Lower lobe of right lung (tissue), 2 donors: ENCODE measurements around the gene PTPRN2. TPM values are rescaled to one million over a fixed set of nuclear protein-coding genes. Genes with fewer than 3 reads are reported as not detected.

Experiments used
- ATAC-seq, 2 donors: fragments of 200-7000 bp; cut with Tn5 transposase; one replicate each; pipeline ENCODE4 v1.9.1; 2020 to 2022; ENCODE audit warnings: mild to moderate bottlenecking in 2 of 2, moderate library complexity in 2 of 2
- DNase-seq: peaks from one replicate; pipeline ENCODE4 v3.0.0-alpha.2; 2020
- H3K27ac ChIP-seq: fragments of 200-600 bp; one replicate; pipeline ENCODE4 v1.8.0; 2022
- H3K27me3 ChIP-seq: fragments of 200-600 bp; one replicate; pipeline ENCODE4 v1.8.0; 2022; ENCODE audit warnings: low read depth
- H3K36me3 ChIP-seq: fragments of 200-600 bp; one replicate; pipeline ENCODE4 v1.8.0; 2022; ENCODE audit warnings: mild to moderate bottlenecking
- H3K4me1 ChIP-seq: fragments of 200-600 bp; one replicate; pipeline ENCODE4 v1.8.0; 2022
- H3K4me3 ChIP-seq: fragments of 200-600 bp; one replicate; pipeline ENCODE4 v1.8.0; 2022; ENCODE audit warnings: mild to moderate bottlenecking
- H3K9me3 ChIP-seq: fragments of 200-600 bp; one replicate; pipeline ENCODE4 v1.8.0; 2022
- intact Hi-C: fragments of 100-400 bp; cut with DNase I; formaldehyde crosslinking; loops from one replicate; pipeline ENCODE4 v1.11.0; 2022
- total RNA-seq: library from RNA; stranded (reverse); fragmentation: NEBNext Ultra II Directional; extraction: Animal tissue kit (Norgen Biotek cat#: 25700); gene quantifications from one replicate; pipeline ENCODE4 v1.2.1, GENCODE V29; 2021
- TF ChIP-seq, protein P1 (sequence below): fragments of 200-600 bp; IDR thresholded peaks from one replicate; pipeline ENCODE4 v1.8.0; 2022; ENCODE audit warnings: antibody characterized with exemption, mild to moderate bottlenecking
- donor health status: DM: no; HTN: yes; CAD: no; lungs with severe emphysema.

The PTPRN2 gene
- total RNA-seq, 1 donor from 2014 or later, result 6.8 TPM

DNA sequence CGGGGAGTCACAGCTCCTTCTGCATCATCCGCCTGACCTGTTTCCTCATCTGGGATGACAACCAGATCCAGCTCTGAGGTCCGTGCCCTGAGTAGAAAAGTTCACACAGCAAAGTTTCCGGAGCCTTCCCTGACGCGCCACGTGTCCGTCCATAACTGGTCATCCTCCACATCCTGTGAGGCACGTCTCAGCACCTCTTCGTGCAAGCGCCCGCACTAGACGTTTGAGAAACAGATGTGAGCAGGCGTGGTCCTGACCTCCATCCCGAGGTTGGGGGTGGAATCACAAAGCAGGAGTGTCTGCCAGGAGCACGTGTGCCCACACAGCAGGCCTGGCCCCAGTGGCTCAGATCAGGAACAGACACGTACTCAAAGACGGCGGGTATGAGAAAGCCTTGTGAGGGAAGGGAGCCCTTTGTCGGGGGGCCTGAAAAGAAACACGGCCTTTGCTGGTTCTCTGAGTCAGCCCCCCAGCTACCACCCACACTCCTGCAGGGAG, 730.0 kb downstream of the PTPRN2 start:
- Histone ChIP-seq H3K27ac (no peak overlapping the region), H3K27me3 (no peaks in the 10 kb centered on the region), H3K36me3 (no peaks in the 10 kb centered on the region), H3K9me3 (no peaks in the 10 kb centered on the region), H3K4me1 (no peaks in the 10 kb centered on the region), H3K4me3 (no peak overlapping the region)
- intact Hi-C loops, result no loop called here
- no peak for ATAC-seq
- TF ChIP-seq, protein P1, sequence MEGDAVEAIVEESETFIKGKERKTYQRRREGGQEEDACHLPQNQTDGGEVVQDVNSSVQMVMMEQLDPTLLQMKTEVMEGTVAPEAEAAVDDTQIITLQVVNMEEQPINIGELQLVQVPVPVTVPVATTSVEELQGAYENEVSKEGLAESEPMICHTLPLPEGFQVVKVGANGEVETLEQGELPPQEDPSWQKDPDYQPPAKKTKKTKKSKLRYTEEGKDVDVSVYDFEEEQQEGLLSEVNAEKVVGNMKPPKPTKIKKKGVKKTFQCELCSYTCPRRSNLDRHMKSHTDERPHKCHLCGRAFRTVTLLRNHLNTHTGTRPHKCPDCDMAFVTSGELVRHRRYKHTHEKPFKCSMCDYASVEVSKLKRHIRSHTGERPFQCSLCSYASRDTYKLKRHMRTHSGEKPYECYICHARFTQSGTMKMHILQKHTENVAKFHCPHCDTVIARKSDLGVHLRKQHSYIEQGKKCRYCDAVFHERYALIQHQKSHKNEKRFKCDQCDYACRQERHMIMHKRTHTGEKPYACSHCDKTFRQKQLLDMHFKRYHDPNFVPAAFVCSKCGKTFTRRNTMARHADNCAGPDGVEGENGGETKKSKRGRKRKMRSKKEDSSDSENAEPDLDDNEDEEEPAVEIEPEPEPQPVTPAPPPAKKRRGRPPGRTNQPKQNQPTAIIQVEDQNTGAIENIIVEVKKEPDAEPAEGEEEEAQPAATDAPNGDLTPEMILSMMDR, result no peak
- no peak for DNase-seq

DNA sequence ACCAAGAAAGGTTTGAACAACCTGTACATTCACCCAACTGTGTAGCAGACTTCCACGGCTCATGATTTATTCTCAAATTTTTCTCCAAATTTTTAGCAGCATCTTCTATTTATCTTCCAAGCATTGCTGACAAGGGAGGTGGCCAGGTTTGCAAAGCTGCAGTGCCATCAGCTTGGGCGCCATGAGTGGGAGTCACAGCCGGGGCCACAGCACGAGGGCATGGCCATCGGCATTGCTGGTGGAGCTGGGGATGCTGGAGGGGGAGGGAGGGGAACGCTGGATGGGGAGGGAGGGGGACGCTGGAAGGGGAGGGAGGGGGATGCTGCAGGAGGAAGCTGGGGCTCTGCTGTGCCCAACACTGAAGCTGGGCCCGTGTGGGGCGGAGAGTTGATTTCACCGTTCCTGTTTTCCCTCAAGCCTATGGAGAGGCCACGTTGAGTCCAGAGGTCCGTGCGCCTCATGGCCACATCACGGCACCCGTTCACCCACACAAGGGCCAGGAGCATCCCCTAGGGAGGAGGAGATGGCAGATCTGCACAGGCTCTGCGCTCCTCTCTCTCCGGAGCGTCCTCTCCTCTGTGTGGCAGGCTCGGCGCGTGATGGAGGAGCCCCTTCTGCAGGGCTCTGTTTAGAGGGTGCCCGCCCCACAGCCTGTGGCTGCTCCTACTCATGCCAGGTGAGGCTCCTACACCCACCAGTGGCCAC, 730.6 kb downstream of the PTPRN2 start:
- ATAC-seq (no peak), DNase-seq (no peak)
- intact Hi-C loops, result no loop called here

DNA sequence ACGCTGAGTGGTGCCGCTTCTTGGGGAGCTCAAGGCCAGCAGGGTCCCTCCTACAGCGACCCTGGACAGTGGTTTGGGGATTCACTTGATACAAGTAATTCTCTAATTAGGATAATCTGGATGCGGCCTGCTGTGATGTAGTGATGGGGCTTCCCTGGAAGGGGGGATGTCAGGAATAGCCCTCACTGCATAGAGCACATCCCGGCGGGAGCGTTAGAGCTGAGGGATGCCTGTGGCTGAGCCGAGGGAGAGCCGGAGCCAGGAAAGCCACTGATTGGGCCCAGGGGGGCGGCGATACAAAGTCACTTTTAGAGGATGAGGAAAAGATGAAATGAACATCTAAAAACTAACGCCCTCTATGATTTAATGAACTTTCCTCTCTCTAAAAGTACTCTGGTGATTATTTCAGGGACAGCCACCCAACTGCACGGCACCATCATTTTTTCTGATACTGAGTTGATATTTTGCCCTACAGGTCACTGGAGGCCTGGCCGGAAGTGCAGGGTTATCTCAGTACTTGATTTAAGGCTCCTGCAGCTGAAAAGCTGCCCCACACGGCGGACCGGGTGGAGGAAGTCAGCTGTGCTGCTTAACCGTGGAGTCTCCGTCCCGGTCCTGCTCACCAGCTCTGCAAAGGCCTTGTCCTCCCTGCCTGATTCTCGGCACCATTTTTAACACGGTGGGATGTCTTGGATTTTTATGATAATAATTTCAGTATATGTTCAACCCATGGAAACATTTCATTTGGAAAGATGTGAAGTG, 732.0 kb downstream of the PTPRN2 start:
- Histone ChIP-seq H3K4me3 (peak overlapping the region; percentile 40), H3K36me3 (no peaks in the 10 kb centered on the region), H3K9me3 (no peaks in the 10 kb centered on the region), H3K27me3 (no peaks in the 10 kb centered on the region), H3K27ac (no peak overlapping the region), H3K4me1 (peaks cover 5% of the 10 kb centered on the region)
- TF ChIP-seq, protein P1, result no peak
- DNase-seq (no peak), ATAC-seq (no peak)
- intact Hi-C loops, result no loop called here

More for the DNA sequence above, 730.6 kb downstream of the PTPRN2 start:
- Histone ChIP-seq H3K4me3 (no peak overlapping the region), H3K9me3 (no peaks in the 10 kb centered on the region), H3K36me3 (no peaks in the 10 kb centered on the region), H3K4me1 (no peaks in the 10 kb centered on the region), H3K27me3 (no peaks in the 10 kb centered on the region), H3K27ac (no peak overlapping the region)
- TF ChIP-seq, protein P1, result no peak

DNA sequence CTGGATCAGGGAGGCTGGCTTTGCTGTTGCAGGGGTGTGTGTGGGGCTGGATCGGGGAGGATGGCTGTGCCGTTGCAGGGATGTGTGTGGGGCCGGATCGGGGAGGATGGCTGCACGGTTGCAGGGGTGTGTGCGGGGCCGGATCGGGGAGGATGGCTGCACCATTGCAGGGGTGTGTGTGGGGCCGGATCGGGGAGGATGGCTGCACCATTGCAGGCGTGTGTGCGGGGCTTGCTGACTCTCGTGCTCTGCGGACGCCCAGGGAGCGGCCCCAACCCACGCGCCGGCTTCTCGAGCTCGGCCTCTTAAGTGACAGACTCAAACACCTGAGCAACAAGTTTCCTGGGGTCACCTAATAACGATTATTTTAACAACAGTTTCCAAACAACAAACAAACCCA, 732.6 kb downstream of the PTPRN2 start:
- intact Hi-C loops, result no loop called here
- TF ChIP-seq, protein P1, result no peak

DNA sequence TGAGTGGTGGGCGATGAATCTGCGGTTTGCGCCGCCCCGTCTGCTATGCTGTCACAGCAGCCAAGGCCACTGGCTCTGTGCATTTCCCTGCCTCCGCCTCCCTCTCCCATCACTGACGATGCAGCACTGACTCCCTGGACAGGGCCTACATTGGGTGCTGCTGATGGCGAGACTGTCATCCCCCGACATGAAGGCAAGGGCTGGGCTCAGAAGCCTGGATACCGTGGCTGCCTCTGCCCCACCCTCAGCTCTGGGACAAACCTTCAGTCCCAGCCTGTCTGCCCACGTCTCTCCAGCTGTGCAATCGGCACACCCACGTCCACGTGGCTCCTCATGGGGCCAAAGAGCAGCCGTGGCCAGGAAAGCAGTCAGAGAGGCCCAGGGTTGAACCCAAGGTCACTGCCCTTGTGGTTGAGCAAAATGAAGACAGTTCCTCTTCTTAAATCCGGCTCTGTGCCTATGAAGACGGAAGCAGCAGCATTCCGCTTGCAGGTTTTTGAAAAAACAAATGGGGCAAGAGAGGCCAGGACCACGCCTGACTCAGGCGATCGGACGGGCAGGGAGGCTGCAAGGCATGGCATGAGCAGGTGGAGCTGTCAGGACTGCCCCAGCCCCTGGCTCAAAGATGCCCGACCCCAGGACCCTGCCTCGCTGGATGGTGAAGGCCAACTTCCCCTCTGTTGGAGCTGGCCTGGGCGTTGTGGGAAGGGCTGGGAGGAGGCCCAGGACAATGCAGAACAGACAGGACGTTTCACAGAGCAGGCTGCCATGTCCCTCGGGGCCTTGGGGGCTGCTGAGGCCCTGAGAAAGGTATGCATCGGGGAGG, 733.3 kb downstream of the PTPRN2 start:
- DNase-seq, result peak; percentile 92
- peak overlapping the region; percentile 37 for H3K4me3 ChIP-seq
- H3K9me3 ChIP-seq, result no peaks in the 10 kb centered on the region
- peaks cover 6% of the 10 kb centered on the region for H3K27me3 ChIP-seq
- TF ChIP-seq, protein P1, result no peak
- peaks cover 5% of the 10 kb centered on the region for H3K4me1 ChIP-seq
- ATAC-seq, result peak; percentile 88 to 94
- no peaks in the 10 kb centered on the region for H3K36me3 ChIP-seq
- H3K27ac ChIP-seq, result peak overlapping the region; percentile 49
- intact Hi-C loops, result no loop called here

More for the DNA sequence above, 732.6 kb downstream of the PTPRN2 start:
- no peak overlapping the region for H3K27ac ChIP-seq
- no peaks in the 10 kb centered on the region for H3K36me3 ChIP-seq
- DNase-seq (no peak), ATAC-seq (no peak)
- H3K4me1 ChIP-seq, result peaks cover 5% of the 10 kb centered on the region
- H3K27me3 ChIP-seq, result no peaks in the 10 kb centered on the region
- no peaks in the 10 kb centered on the region for H3K9me3 ChIP-seq
- H3K4me3 ChIP-seq, result peak overlapping the region; percentile 40
